Limb (tissue), 2 donors: ENCODE measurements around the gene MET.
"Not testable (repeated sequence)": the region's sequence is repeated elsewhere in the genome, so short reads cannot be mapped to it uniquely, and the experiment has no call there.

Source experiments
- DNase-seq, 2 donors: peaks; one replicate each; pipeline ENCODE4 v3.0.0-alpha.2; 2016; ENCODE audit errors: extremely low spot score in 2 of 2

MET gene

DNA sequence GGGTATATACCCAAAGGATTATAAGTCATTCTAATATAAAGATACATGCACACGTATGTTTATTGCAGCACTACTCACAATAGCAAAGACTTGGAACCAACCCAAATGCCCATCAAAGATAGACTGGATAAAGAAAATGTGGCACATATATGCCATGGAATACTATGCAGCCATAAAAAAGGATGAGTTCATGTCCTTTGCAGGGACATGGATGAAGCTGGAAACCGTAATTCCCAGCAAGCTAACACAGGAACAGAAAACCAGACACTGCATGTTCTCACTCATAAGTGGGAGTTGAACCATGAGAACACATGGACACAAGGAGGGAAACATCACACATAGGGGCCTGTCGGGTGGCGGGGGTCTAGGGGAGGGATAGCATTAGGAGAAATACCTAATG, 79.1 kb downstream of the MET start:
- not testable (repeated sequence) for DNase-seq

DNA sequence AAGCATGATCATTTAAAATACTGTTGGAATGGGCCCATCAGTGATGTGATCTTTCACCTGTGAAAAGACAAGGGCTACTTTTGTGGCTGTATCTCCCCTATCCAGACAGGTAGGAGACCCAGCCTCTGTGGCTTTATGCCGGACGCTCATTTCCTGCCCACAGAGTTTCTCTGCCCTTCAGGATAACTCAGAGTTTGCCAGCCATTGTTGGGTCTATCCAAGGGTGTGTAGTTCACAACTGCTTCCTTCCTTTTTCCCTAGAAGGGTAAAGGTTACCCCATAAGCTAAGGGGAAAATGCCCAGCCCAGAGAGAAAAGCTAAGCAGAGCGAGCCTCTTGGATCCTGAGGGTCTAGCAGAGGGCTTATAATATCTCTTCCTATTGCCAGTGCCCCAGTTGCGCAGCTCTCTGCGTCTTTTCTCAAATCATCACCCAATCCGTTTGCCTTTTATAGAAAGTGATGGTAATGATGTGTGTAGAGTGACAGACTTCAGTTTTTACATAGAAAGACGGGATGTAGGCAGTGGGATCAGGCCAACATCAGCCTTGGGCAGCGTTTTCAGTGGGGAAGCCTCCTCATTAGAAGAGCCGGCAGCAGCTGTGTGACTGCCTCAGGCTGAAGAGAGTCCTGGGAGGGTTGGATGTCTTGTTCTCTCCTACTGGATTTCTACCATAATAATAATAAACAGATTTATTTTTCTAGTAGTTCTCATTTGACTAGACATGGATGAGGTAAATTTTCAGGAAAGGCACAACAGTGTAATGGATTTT, 80.5 kb downstream of the MET start:
- DNase-seq = no peak

DNA sequence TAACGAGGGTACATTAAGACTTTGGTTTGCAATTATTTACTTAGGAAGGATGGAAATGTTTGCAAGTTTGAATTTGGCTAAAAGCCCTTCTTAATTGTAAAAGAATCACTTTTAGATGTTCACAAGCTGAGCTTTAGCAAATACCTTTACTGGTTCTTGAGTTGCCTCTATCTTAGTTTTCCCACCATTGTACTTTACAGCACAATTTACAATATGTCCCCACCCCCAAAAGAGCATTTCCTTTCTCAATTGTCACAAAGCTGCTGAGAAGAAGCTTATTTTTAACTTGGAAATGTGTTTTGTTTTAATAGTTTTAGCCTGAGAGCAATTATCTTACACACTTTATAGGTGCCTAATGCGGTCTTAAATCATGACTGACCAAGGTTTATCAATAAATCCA, 81.1 kb downstream of the MET start:
- no peak for DNase-seq

DNA sequence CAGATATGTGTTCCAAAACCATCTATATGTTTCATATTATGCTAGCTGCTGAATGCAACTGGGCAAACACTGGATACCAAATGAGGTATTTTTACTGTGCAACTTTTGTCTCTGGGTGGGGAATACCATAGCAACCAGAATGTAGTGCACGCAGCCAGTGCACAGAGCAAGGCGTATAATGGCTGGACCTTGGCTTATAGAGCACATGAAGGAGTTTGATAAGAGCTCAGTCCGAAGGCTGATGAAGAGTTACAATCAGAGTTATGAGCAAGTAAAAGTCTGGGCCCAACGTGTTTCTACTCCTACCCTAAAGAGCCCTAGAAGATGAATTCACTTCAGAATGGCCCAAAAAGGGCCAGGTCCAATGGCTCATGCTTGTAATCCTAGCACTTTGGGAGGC, 82.2 kb downstream of the MET start:
- DNase-seq = no peak

DNA sequence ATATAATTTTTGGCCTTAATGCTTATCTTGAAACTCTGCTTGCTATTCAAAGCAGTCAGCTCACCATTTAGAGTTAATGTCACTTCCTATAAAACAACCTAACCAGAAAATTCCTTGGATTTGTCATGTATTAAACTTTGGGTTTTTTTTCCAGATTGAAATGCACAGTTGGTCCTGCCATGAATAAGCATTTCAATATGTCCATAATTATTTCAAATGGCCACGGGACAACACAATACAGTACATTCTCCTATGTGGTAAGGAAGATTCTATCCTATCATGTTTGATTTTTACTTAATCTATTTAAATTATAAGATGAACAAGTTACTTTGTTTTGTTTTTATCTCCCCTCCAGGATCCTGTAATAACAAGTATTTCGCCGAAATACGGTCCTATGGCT, 85.3 kb downstream of the MET start:
- no peak for DNase-seq

DNA sequence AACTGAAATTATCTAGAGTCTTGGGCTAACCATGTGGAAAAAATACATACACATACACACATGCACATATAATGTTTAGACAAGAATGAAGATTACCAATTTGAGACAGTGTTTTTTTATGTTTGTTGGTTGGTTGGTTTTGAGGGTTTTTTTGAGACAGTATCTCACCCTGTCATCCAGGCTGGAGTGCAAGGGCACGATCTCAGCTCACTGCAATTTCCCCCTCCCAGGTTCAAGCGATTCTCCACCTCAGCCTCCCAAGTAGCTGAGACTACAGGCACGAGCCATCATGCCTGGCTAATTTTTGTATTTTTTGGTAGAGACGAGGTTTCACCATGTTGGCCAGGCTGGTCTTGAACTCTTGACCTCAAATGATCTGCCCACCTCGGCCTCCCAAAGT, 87.6 kb downstream of the MET start:
- DNase-seq = not testable (repeated sequence)

- no peak for DNase-seq
These were observed 91.0 kb downstream of the MET start for GRCh38 chr7:116762971-116763370.

DNA sequence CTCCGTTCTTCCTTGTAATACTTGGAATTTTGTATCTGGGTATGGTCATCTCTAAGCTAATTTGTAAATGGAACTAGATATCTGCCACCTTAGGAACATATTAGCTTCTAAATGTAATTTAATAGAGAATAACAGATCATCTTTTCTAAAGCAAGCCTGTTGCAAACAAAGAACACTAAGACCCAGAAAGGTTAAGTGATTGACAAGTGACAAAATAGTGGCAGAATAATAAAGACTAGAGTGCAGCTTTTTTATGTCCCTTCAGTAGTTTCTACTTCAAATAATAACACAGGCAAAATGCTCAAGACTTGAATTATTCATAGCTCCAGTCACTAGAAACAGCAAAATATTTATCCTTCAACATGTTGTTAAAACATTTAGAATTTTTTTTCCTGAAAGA, 91.7 kb downstream of the MET start:
- no peak for DNase-seq

GRCh38 chr7:116766881-116767280, 94.9 kb downstream of the MET start:
- DNase-seq = no peak

DNA sequence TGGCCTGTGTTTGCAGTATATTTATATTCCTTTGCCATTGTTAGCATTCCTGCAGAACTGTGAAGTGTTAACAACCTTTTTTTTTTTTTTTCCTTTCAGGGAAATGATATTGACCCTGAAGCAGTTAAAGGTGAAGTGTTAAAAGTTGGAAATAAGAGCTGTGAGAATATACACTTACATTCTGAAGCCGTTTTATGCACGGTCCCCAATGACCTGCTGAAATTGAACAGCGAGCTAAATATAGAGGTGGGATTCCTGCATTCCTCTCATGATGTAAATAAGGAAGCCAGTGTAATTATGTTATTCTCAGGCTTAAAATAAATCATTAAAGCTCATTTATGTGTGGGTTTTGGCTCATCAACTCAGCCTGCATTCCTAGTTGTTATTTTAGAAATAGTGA, 97.5 kb downstream of the MET start:
- no peak for DNase-seq

- DNase-seq = no peak
These were observed 98.9 kb downstream of the MET start for GRCh38 chr7:116770941-116771340.

GRCh38 chr7:116771640-116772039, 99.6 kb downstream of the MET start:
- no peak for DNase-seq

DNA sequence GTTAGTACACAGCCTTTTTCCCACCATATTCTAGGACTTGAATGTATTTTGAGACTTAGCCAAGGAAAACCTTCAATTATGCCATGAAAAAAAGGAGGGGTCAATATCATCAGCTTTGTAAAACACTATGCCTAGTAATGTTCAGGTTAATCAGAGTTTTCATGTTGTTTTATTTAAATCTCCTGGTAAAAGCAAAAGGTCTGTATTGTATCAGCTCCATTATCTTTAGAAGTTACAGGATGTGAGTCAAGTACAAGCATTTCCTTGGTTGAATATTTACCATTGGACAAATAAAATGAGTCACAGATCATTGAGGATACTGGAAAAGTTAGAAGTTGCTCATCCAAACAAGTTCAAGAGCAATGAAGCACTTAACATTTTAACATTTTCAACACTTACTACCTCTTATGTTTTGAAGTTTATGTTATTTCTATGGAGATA, 100.4 kb downstream of the MET start:
- DNase-seq = no peak

- no peak for DNase-seq
These were observed 101.1 kb downstream of the MET start for GRCh38 chr7:116772926-116773749.

GRCh38 chr7:116776046-116776445, 104.0 kb downstream of the MET start:
- DNase-seq = no peak

GRCh38 chr7:116776610-116777289, 104.8 kb downstream of the MET start:
- DNase-seq = no peak

GRCh38 chr7:116777651-116778281, 105.8 kb downstream of the MET start:
- peak in 1 of 2 donors; percentile 59 for DNase-seq

GRCh38 chr7:116779216-116779615, 107.2 kb downstream of the MET start:
- no peak for DNase-seq

DNA sequence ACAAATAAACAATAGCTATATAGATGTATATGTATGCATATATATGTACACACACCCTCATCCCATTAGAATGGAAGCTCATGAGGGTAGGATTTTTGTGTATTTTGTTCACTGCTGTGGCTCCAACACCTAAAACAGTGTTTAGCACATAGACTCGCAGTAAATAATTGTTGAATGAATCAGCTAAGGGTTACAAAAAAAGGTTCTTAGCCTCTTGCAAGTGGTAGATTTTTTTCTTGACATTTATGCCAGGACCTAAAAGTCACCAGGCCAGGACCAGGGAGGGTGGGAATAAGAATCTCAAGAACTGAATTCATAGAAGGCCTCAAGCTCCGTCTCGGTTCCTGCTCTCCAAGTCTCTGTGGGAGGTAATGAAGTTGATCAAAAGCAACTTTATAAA, 107.9 kb downstream of the MET start:
- no peak for DNase-seq

DNA sequence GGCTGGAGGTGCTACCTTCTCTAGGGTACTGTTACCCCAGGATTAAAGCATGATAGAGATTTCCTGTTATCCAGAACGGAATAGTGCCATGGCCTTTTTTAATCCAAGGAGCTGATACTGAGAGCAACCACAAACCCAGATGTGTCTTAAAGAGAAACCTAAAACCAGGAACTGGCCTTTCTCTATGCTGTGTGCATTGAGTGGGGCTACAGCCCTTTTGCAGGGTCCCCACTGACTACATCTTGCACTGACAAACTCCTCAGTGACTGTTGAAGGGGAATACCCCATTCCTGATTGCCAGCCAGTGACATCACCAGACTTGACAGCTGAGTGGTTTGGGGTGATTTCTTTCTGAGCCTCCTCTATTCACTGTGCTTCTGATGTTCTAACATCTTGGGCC, 108.5 kb downstream of the MET start:
- DNase-seq = no peak

DNA sequence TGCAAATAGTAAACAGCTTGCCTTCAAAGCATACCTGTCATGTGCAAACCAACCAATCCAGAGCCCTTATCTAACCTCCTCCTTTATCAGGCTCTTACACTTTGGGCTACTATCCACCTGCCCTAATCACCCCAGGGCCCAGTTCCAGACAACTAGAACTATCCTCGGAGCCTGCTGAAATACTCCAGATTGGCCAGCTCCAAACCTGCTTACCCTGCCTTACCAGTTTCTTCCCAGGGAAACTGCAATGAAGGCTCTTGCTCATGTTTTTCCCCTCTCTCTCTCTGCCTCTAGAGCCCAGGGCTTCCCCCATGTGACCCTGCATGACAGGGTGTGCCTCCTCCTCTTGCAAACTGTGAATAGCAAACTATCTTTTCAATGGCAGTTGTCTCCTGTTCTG, 109.0 kb downstream of the MET start:
- no peak for DNase-seq

GRCh38 chr7:116781584-116781983, 109.6 kb downstream of the MET start:
- DNase-seq = no peak
